ENCODE data around the gene PEAK1.
"Not testable (repeated sequence)": the region's sequence is repeated elsewhere in the genome, so short reads cannot be mapped to it uniquely, and the experiment has no call there.

PEAK1 gene

DNA sequence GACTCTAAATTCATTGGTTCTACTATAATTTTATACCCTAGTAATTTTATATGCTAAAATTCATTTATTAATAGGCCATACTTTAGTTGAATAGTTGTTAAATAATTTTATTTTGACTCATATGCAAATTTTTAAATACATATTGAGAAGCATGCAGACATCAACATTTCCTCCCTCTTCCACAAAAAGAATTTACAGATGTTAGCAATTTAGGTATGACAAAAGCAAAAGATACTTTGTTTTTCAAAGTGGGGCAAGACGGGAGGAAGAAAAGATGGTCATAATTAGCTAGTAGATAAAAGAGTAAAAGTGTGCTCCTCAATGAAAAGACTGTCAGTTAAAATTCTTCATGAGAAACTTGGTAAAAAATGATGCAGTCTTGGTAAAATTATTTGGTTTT, 200.1 kb downstream of the PEAK1 start:
- DNase-seq: no peak

DNA sequence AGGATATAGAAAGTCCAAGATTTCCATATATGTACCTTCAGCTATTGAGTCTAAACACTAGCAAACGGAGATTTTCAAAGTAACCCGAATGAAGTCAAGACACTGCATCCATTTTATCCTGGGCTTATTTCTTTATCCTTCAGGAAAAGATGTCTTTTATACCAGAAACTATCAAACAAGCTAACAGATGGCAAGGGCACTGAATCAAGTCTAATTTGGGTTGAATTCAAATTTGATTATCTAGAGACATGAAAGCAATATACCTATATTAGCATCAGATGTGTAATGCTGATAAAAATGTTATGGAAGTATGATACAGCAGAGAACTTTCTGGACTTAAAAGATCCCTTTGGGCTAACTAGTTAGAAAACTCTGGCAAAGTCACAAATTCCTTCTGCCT, 210.7 kb downstream of the PEAK1 start:
- DNase-seq: no peak

DNA sequence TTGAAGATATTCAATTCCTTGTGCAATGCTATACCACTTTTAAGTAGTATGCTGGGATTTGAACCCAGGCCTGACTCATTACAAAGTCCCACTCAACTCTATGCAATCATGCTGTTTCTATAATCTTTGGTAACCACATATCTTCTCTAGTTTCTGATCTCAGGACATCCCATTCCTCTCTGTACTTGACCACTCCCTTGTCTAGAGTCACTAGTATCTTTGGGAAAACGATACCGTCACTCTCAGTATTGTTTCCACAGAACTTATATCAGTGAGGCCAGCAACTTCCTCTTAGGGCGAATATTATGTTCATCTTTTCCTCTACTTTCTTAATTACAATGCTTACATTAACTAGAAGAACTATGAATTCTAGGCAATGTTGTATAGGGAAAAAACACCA, 211.7 kb downstream of the PEAK1 start:
- DNase-seq: no peak

GRCh38 chr15:77201665-77202064, 218.2 kb downstream of the PEAK1 start:
- no peak for DNase-seq

GRCh38 chr15:77196381-77196780, 223.5 kb downstream of the PEAK1 start:
- no peak for DNase-seq

GRCh38 chr15:77195586-77195985, 224.3 kb downstream of the PEAK1 start:
- DNase-seq: no peak

GRCh38 chr15:77192451-77192850, 227.5 kb downstream of the PEAK1 start:
- DNase-seq: no peak

GRCh38 chr15:77191230-77191834, 228.6 kb downstream of the PEAK1 start:
- DNase-seq: no peak

- DNase-seq: no peak
These were observed 232.0 kb downstream of the PEAK1 start for GRCh38 chr15:77187751-77188464.

GRCh38 chr15:77186594-77187011, 233.3 kb downstream of the PEAK1 start:
- DNase-seq: peak in 1 of 2 experiments; percentile 29

- DNase-seq: no peak
These were observed 234.6 kb downstream of the PEAK1 start for GRCh38 chr15:77185242-77185785.

- DNase-seq: not testable (repeated sequence)
These were observed 235.6 kb downstream of the PEAK1 start for GRCh38 chr15:77184352-77184751.

GRCh38 chr15:77183066-77183465, 236.8 kb downstream of the PEAK1 start:
- no peak for DNase-seq

DNA sequence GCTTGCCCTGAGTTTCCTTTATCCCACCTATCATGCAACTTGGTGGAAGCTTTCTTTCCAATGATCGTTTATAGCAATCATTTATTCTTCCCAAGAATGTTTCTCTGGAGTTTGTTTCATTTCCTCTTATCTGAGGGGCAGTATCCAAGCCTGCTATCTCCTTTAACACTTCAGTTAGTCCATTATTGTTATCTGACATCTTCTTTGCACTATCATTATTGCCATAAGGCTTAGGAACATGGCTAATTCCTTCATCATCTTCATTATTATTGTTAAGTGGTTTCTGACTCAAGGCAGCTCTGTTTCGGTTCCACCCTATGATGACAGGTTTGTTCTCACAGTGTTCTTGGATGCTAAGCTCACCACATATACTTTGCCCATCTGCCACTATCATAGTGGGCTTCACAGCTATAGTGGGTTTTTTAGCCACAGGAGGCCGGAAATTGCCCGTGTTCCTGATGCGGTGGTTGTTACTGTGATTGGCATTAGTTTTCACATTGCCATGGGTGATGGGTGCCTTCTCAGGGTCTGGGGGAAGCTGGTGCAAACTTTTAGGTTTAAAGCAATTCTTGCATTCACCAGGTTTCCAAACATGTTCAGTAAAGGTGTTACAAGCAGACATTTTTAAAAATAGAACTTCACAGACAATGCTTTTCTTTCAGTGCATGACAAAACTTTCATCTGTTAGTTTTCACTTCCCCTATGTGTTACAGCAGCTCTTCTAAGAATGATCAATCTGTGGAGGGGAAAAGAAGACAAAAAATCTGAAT, 238.4 kb downstream of the PEAK1 start:
- DNase-seq: no peak

DNA sequence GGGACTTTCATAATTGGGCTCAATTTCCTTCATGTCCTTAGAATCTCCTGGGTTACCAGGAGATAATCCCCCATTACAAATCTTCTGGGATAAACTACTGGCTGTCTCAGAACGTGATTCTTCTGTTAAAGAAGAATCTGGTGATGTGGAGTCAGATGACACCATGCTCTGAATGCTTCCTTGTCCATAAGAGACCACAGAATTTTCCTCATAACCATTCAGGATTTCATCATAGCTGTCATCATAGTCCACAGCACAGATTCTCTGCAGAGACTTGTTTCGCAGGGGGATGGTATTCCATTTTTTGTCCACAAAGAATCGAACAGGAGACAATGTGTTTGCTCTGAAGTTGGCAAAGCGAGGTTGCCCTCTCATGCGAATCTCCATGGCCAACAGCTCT, 239.1 kb downstream of the PEAK1 start:
- no peak for DNase-seq

DNA sequence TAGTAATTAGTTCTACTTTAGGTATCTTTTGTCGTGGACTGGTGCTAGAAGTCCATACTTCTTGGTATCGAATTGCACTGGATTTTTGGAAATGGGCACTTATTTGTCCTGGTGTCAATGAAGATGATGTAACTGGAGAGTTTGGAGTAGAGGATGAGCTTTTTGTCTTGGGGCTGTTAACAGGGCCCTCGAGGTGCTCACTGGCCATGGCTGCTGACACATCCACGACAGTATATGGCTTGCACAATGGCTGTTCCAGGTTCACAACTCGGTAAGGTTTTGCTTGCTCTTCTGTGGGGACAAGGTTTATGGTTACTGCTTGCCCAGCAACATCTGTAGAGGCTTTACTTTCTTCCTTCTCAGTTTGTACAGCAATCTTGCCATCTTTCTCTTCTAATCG, 239.6 kb downstream of the PEAK1 start:
- DNase-seq: no peak

DNA sequence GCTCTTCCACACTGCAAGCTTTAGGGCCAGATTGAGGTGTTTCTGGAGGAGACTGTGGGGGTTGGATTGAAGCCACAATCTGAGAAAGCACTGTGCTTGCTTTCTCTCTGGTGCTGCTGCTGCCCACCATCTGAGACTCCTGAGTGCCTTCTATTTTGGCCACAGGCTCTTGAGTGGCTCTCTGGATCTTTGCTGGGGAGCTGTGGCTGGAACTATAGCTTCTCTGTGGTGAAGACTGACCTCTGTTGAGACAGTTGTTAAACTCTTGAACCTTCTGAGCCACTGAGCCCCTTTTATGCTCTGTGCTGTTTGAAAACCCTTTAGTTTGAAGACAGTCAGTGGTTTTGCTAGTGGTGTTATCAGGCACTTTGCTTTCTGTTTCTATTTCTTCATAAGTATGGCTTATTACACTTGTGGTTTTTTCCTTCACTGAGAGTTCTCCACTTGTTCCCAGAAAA, 240.3 kb downstream of the PEAK1 start:
- DNase-seq: no peak

DNA sequence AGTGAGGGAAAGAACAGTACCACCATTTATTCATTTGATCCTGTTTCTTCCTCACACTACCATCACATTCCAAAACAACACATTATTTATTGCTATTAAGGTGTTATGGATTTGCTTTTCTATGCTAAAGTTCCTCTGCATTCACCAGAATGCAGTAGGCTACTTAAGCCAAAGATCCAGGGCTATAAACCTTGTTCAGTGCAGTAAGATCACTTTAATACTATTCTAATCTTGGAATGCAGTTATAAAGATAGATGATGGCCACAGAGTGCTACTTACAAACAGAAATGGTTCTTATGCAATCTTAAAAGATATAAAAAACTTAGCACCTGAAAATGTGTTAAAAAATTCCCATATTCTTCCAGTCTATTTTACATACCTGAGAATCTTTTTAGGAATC, 241.5 kb downstream of the PEAK1 start:
- no peak for DNase-seq

DNA sequence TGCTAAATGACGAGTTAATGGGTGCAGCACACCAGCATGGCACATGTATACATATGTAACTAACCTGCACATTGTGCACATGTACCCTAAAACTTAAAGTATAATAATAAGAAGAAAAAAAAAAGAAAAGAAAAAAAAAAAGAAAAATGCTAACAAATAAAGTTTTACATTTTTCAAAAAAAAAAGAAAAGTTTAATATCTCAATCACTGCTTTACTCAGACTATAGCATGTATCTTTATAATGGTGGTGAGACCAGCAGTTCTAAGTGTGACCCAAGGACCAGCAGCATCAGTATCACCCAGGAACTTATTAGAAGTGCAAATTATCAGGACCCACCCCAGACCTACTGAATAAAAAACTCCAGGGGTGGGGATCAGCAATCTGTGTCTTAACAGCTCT, 243.8 kb downstream of the PEAK1 start:
- DNase-seq: not testable (repeated sequence)

GRCh38 chr15:77173487-77173886, 246.4 kb downstream of the PEAK1 start:
- DNase-seq: no peak

GRCh38 chr15:77171221-77171967, 248.5 kb downstream of the PEAK1 start:
- no peak for DNase-seq

DNA sequence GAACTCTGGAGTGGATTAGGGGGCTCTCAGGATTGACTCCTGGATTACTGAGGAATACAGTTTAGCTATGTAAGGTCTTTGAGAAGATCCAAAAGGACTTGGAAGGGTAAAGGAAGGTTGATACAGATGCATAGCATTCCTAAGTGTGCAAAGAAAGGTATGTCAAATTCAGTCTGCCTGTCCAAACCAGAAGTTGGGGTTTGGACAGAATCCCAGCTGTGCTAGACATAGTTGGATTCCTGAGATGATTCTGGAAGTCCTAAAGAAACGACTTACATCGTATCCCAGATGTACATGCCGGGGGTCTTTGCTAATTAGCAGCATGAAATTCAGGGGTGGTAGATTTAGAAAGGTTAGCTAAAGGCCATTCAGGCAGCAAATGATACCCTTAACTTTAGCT, 251.3 kb downstream of the PEAK1 start:
- no peak for DNase-seq

- no peak for DNase-seq
These were observed 251.8 kb downstream of the PEAK1 start for GRCh38 chr15:77168141-77168540.

All from NCI-H446 (cell line).